SK-N-DZ (cell line): Measurements from ENCODE around the gene PAM.
A peak's percentile ranks its signal among the peaks of the same experiment; 100 is the strongest.

Experiments used
- DNase-seq: peaks from one replicate; pipeline ENCODE4 v3.0.0-alpha.2; 2015; ENCODE audit warnings: low spot score

Gene PAM

DNA sequence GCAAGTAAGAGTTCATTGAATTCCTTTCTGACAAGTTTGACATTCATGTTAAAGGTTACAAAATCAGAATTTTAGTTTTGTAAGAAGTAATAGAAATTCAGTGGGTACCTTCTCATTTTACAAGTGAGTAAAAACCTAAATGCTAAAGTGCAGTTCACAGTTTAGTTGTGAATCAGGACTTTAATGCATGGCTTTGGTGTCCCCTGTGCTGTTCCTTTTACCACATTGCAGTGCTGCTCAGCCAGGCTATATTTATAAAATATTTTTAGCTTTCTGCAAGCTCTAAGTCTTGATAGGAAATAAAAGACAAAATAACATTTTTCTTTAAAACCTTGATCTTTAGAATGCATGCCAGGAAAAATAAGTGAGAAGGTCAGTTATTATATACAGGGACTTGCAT, 26.3 kb downstream of the PAM start:
- DNase-seq = no peak

DNA sequence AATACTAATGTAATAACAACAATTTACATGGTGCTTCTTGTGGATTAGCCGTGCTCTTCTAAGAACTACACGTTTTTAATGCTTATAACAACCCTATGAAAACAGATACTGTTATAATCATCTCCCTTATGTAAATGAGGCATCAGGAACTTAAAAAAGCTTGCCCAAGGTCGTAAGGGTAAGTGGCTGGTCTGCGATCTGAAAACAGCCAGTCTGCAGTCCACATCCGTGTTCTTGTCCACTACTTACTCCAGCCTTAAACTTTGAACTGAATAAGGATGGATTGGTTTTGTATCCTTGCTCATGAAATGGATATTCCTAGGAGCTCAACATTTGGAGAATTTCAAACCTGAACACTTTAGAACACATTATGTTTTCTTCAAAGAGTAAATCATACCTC, 26.7 kb downstream of the PAM start:
- DNase-seq = no peak

DNA sequence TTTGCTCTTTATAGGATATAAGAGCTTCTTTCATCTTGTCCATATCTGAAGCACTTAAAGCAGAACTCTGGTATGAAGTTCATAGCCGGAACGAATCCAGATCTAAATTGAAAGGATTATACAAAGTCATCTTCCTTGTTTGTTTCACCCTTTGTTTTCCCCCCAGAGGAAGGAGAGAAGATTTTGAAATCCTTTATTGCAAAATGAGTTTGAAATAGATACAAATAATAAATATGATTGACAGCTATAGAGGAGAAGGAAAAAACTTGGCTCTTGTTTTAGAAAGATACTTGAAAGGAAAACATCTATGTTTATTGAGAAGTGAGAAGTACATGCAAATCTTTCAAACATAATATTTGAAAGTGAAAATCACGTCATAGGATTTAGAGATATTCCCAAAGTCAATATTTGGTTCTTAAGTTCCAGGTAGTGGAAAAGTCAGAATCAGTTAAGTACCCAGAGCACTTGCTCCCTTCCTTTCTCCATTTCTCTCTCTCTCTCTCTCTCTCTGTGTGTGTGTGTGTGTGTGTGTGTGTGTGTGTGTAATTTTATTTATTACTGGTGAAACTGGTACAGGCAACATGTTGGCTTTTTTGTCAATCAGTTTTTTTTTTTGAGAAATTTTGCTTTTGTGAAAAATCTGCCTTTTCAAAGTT, 27.2 kb downstream of the PAM start:
- no peak for DNase-seq

DNA sequence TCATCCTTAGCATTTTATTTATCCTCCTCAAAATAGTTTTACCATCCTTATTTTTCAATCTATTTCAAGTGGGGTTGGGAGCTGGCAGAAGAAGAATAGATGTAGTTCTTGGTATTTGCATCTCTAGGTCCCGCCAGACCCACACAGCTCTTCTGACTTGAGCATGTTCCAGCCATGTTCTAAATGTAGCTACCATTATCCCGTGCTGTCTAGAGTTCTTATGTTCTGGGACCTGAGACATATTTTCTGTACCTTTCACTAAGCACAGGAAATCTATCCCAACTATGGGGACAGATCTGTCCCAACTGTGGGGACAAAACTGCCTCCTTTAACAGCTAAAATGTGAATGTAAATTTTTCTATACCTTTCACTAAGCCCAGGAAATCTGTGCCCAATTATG, 32.0 kb downstream of the PAM start:
- DNase-seq = no peak

DNA sequence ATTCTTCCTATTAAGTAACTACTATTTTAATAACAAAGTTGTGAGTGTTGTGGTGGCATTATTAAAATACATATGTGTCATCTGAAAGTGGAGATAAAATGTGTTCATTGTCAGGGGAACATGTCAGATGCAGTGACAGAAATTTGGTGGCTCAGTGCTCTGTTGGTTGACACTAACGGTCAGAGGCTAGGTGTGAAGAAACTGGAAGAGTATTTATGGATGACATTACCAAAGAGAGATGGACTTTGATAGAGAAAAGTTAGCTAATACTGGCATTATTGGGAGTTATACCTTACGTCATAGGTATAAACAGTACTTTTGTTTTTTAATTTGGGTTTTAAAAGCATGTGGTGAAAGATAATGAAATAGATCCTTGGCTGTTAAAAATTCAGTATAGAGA, 33.7 kb downstream of the PAM start:
- DNase-seq = no peak

DNA sequence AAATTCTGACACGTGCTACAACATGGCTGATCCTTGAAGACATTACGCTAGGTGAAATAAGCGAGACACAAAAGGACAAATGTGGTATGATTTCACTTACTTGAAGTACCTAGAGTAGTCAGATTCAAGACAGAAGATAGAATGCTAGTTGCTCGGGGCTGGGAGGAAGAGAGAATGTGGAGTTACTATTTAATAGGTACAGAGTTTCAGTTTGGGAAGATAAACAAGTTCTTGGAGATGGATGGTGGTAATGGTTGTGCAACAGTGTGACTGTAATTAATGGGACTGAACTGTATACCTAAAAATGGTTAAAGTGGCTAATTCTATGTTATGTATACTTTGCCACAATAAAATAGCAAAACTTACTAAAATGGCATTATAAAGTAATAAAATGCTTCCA, 34.4 kb downstream of the PAM start:
- DNase-seq = no peak

DNA sequence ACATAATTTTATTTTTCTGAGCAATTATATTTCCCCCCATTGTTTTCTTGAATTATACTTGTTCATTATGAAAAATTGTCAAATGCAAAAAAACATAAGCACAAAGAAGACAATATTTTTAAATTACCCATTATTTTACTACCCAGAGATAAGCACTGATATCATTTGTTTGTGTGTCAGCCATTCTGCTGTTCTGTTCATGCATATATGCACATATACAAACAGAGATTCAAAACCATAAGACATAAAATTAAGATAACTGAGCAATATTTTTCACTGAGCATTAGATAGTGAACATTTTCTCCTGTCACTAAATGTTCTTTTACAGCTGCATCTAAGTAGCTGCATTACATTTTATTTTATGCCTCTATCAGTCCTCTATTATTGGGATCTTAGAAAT, 35.6 kb downstream of the PAM start:
- no peak for DNase-seq

DNA sequence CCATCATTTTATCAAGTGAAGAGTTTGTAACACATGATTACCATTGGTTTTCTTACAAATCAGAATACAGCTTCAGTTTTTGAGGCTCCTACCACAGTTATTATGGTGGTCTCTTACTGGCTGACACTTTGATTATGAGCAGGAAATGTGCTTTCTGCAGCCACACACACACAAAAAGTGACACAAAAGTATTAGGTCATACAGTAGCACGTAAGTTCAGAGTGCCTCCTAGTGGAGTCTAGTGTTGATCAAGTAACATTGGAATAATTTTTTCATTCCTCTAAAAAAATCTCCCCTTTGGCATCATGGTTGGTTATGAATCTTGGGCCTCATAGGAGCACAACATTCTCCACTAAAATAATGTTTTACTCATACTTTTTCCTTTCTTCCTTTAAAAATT, 37.6 kb downstream of the PAM start:
- DNase-seq = no peak

DNA sequence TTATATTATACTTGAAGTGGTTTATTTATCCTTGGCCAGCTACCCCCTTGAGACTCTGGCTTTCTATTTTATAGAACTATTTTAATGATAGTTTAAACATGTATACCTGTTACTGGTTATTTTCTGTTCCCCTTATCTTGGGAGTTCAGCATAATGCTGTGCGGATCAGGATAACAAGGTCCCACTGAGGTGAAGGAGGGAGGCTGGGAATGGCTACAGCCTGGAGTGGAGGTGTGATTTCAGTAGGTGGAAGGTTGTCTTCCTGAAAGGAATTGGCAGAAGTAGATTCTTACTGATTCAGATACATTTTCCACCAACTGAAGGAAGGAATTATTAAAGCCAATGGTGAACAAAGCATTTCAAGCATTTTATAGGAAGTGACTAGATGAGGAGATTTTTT, 38.9 kb downstream of the PAM start:
- no peak for DNase-seq

DNA sequence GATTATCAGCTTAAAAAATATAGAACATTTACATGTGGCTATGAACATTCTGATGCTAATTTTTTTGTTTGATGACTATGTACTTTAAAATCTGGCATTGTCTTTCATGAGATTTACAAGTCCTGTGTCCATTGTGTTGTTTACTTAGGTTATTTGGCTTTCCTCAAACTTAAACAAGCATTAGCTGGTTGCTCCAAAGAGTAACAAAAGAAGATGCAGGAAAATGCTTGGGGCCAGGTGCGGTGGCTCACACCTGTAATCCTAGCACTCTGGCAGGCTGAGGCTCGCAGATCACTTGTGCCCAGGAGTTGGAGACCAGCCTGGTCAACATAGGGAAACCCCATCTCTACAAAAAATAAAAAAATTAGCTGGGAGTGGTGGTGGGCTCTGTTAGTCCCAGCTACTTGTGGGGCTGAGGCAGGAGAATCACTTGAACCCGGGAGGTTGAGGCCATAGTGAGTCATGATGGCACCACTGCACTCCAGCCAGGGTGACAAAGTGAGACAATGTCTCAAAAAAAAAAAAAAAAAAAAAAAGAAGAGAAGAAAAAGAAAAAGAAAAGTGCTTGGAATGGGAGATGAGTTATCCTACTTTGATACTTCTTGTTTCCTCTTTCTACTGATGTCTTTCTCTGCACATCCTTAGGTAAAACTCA, 39.7 kb downstream of the PAM start:
- DNase-seq = no peak

DNA sequence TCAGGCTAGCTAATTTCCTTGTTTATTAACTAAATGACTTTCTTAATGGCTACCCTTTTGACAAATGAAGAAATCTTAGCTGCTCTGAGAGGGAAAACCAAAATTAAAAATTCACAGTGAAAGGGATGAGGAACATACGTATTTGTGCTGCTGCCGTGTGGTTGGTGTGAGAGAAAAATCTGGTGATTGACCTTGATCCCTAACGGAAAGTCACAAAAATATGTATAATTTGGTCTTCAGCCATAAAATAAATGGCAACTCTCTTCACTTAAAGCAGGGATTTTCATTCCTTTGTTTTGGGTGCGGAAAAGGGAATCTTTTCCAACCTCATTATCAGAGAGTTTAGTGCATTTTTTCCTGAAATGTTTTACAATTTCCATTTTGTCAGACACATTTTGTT, 40.4 kb downstream of the PAM start:
- no peak for DNase-seq

DNA sequence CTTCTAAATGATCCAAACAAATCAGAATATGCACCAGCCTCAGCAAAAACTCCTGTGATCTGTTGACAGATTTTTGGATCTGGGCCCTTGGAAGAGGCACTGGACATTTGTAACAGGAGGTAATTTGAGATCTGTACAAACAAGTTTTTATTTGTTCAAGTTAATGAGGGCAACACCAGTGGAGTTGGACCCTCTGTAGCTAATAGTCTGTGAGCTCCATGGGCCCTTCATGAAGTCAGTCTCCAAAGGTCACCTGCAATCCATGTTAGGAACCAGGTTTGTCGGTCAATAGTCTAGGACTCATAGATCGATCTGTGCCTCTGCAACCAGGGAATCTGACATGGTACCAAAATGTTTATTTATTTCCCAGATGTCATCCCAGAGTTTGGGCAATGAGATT, 40.9 kb downstream of the PAM start:
- no peak for DNase-seq

DNA sequence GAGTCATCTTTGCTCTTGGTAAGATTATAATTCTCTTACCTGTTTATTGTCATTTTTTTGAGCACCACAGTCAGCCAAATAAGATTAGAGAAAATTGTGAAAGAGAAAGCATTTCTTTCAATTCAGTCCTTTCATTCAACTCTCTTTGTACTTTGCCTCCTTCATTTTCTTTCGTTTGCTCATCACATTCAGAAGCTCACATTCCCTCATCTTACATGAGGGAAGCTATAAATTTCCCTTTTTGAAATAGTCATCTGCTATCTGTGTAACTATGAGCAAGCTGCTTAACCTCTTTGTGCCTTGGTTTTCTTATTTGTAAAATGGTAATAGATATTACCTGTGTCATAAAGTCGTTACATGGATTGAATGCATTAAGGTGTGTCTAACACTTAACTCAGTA, 41.4 kb downstream of the PAM start:
- DNase-seq = no peak

DNA sequence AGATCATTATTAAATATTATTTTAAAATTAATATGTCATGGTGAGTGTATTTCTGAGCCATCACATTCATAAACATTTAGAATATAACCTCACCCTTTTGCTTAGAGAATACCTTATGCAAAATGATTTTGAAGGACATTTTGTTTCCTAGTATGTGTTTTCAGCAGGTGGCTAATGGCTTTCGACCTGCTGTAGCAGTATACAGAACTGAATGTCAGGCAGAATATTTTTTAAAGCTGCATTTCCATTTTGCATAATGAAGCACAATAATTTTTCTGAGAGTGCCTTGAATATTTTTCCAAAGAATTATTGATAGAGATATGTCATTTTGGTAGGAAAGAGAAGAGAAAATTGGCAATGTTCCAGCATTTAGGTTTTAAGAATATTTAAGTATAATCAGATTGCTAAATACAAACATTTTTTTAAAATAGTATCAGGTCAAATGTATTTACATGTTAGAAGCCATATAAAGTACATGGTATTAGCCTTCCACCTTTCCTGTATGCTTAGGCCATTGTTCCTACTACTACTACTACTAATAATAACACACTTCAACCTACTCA, 42.3 kb downstream of the PAM start:
- no peak for DNase-seq

DNA sequence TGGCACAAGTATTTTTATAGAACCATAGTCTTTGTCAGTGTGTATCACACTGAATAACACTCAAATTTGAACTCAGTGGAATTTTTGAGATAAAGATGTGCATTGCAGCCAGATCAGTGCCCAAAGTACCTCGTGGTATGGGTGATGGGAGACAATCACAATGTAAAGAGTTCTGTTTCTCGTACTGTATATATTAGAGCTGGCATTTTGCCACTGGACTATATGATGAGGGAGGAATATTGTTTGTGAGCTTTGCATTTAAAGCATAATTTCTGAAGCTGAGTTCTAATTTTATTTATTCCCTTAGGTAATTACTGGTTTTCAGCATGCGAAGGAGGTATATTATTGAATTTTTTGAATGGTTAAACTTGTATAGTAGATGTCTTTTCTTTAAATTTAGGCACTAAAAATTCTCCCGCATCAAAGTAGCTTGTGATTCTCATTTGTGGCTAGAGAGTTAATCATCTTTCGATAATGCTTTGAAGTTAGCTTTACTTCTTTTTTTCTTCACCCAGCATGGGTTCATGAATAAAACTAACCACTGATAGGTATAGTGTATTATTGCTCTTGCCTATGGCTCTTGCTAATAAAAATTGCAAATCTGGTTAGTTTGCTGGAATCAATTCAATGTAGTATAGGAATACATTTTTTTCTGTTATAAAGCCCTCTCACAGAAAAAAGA, 43.1 kb downstream of the PAM start:
- DNase-seq = no peak

DNA sequence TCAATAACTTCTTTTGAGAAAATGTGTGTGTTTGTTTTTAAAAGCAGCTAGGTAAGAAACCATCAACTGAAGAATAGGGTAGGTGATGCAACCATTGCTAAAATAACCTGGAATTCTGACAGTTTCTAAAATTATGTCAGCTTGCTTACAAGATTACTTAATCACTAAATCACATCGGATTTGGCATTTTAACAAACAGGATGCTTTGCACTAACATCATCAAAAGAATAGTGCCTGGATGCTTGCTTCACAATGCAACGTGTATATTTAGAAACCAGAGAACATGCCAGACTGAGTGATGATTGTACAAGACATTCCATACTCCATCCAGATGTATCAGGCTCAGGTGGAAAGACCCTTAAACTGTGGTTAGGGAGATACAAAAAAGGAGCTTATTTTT, 43.9 kb downstream of the PAM start:
- DNase-seq = no peak

DNA sequence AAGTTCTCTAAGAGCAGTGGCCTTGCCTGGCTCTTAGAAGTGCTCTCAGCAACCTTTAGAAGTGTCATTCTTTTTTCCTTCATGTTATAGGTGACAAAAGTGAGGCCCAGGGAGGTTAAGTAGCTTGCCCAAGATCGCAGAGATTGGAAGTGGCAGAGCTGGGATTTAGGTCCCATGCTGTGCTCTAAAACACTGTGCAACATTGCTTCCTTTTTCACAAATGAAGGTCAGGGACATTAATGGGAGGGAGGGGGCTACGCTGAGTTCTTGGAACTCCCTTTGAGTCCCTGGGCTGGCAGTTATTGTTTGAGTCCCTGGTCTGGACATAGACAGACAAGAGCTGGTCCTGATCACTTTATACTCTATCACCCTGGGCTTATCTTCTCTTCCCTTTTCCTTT, 45.3 kb downstream of the PAM start:
- DNase-seq = no peak

DNA sequence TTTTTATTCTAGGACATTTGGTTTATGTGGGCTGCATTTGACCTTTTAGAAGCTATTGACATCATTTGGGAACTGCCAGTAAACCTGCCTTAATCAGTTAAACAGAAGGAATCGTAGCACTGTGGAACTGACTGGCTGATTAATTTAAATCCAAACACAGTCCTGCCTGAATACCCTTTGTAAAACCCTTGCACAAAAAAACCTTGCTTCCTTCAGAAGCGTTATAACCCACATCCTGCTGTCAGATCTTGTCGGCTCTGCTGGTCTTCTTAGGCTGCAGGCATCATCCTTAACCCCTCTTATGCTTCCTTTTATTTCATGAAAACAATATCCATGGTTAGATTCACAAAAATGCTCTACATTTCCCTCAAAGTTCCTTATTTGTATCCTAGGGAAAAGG, 46.3 kb downstream of the PAM start:
- DNase-seq = no peak

DNA sequence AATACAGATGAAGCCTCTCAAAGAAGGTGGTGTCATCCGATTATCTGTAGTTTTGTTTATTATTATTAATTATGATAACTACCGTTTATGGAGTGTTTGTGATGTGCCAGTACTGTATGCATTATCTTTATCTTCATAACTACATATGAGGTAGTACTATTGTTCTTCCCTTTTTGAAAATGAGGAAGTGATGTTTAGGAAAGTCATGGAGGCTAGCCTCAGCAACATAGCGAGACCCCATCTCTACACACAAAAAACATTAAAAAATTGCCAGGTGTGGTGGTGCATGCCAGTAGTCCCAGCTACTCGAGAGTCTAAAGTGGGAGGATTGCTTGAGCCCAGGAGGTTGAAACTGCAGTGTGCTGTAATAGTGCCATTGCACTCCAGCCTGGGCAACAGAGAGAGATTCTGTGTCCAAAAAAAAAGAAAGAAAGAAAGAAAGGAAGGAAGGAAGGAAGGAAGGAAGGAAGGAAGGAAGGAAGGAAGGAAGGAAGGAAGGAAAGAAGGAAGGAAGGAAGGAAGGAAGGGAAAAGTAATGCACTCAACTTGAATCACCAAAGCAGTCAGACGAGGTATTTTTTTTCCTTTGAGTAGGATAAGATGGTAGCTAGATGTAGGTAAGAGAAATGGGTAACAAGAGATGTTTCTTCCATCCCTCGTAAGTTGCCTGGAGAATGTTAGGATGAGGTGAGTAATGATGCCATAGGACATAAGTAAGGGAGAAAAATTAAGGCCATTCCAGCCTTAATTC, 47.8 kb downstream of the PAM start:
- no peak for DNase-seq

DNA sequence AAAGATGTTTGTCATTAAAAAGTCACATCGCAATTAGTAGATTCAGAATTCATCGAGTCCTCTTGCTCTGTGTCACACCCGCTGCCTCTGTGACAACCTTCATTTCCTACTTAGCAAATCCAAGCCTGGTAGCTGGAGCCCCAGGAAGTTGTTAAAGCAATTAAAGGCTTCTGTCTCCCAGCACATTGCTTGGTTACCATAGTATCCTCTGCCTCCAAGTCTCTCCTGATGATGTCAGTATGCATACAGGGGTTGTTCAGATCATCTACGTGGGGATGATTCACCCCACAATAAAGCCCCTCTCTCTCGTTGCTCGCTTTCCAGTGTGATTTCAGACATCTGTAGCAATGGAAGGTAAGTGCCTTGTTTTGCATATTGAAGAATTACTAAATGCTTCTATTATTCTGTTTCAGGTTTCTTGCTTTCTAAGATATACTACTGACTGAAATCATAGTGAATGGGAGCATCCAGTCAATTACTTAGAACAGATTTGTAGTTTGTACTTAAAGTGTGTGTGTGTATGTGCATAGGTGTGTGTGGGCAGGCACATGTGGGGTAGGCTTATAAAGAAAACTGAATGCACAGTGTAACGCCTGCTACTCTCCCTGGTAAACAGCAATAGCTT, 52.9 kb downstream of the PAM start:
- peak; percentile 25 for DNase-seq

DNA sequence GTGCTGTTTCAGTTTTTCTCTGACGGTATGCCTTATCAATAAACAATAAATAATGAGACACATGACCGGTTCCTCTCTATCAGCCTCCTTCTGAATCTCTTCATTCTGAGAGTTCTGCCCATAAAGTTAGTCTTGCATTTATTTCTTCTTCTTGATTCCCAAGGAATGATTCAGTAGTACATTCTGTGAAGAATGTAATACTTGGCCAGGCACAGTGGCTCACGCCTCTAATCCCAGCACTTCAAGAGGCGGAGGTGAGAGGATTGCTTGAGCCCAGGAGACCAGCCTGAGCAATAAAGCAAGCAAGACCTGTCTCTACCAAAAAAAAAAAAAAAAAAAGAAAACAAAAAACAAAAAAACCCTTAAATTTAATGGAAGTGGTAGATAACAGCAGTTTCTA, 53.9 kb downstream of the PAM start:
- no peak for DNase-seq

DNA sequence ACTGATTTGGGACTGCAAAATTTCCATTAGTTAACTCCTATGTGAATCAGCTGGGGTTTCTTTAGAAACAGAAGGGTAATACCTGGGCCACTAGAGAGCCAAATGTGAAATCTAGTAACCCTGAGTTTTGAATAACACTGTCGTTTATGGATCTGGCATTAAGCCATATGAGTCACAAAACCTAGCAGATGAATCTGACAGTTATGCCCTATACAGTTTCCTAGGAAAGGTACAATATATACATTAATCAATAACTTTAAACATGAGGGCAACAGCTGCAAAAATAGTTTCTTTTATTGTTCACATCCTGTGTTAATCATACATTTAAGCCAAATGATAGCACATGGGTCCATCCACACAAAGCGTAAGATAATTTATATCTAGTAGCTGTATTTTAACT, 56.9 kb downstream of the PAM start:
- no peak for DNase-seq
